Thyroid gland (tissue), 4 donors: ENCODE data around the gene AGBL4.

ENCODE experiments used
- CTCF ChIP-seq, 6 experiments: fragments of 200-600 bp in 3 of 6; fragments of 450-650 bp in 3 of 6; sonication (generic) in 3 of 6; IDR thresholded peaks; one replicate each; pipeline ENCODE4 v1.5.1; 2016 to 2019; ENCODE audit warnings: antibody characterized with exemption in 6 of 6, mild to moderate bottlenecking in 2 of 6, inconsistent platforms in 1 of 6, moderate library complexity in 1 of 6
- POLR2A ChIP-seq, 2 donors: fragments of 450-650 bp; IDR thresholded peaks; one replicate each; pipeline ENCODE4 v1.6.1; 2017; ENCODE audit warnings: antibody characterized with exemption in 2 of 2, mild to moderate bottlenecking in 2 of 2, moderate library complexity in 1 of 2

DNA sequence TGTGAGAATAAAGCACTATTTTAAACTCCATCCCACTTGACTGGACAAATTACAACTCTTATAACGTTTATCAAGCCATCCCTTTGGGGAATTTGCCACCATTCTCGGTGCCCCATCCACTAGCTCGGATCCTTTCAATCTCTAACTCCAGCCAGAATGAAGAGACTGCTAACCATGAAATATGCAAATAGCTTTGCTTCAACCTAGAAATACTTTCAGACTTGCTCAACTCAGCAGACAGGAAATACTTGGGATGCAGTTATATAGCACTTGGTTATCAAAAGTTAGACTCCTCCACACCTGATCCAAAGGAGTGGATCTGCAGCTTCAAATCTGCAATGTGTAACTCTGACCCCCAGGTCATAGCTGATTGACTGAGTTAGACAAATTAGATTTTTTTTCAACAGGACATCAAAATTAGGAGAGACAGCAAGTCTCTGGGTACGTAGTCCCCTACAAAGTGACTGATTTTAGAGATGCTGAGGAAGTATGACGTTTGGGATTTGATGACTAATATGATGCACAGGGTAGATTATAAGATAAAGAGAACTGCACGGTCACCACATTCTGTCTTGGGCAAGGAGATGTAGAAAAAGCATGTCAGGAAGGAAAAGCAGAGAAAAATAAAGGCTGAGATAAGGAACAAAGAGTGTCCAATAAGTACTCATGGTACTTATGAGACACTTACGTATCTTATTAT is 496.0 kb downstream of the AGBL4 start:
- no peak for TF ChIP-seq POLR2A (IDR thresholded peaks at IDR 0.05)
- TF ChIP-seq CTCF (IDR thresholded peaks at IDR 0.05), result no peak
